Endothelial cell (in vitro differentiated cells): ENCODE results near the gene PARD6A. TPM values are rescaled to one million over a fixed set of nuclear protein-coding genes. Genes with fewer than 3 reads are reported as not detected.

Experiments used
- DNase-seq: peaks from one replicate; pipeline ENCODE4 v3.0.0; 2021; ENCODE audit warnings: low spot score
- H3K27ac Mint-ChIP-seq: one replicate; pipeline ENCODE4 v1.8.0; 2021; ENCODE audit warnings: mixed read lengths, inconsistent platforms; ENCODE audit not compliant: unreplicated experiment
- H3K27me3 Mint-ChIP-seq: one replicate; pipeline ENCODE4 v1.8.0; 2021; ENCODE audit warnings: mild to moderate bottlenecking, moderate library complexity, mixed read lengths, inconsistent platforms; ENCODE audit not compliant: unreplicated experiment
- H3K36me3 Mint-ChIP-seq: one replicate; pipeline ENCODE4 v1.8.0; 2021; ENCODE audit warnings: mild to moderate bottlenecking, low read depth, mixed read lengths, inconsistent platforms; ENCODE audit not compliant: unreplicated experiment
- H3K4me1 Mint-ChIP-seq: one replicate; pipeline ENCODE4 v1.8.0; 2021; ENCODE audit warnings: mild to moderate bottlenecking, mixed read lengths, inconsistent platforms; ENCODE audit not compliant: unreplicated experiment
- H3K4me3 Mint-ChIP-seq: one replicate; pipeline ENCODE4 v1.8.0; 2021; ENCODE audit warnings: mild to moderate bottlenecking, mixed read lengths, inconsistent platforms; ENCODE audit not compliant: unreplicated experiment
- H3K9me3 Mint-ChIP-seq: one replicate; pipeline ENCODE4 v1.8.0; 2021; ENCODE audit warnings: mixed read lengths, inconsistent platforms; ENCODE audit not compliant: unreplicated experiment
- CTCF ChIP-seq: fragments of 200-600 bp; sonication (generic); IDR thresholded peaks from one replicate; pipeline ENCODE4 v1.5.0; 2021; ENCODE audit warnings: antibody characterized with exemption; ENCODE audit not compliant: unreplicated experiment
- total RNA-seq: library from RNA; stranded (reverse); fragmentation: NEBNext Ultra II Directional; extraction: Animal tissue kit (Norgen Biotek cat#: 25700); gene quantifications from one replicate; pipeline ENCODE4 v1.2.1, GENCODE V29; 2021; ENCODE audit not compliant: unreplicated experiment

Gene PARD6A
- total RNA-seq, 1 donor from 2014 or later, result 1.2 TPM

- DNase-seq, result no peak
- Mint-ChIP-seq H3K9me3 (no peaks in the 10 kb centered on the region), H3K4me1 (peaks cover 8% of the 10 kb centered on the region), H3K4me3 (no peak overlapping the region), H3K27me3 (peaks cover 20% of the 10 kb centered on the region), H3K36me3 (peaks cover 7% of the 10 kb centered on the region), H3K27ac (peak overlapping the region; percentile 52)
- no peak for TF ChIP-seq CTCF
Measured at GRCh38 chr16:67661886-67662652, 1.3 kb downstream of the PARD6A start.

- DNase-seq, result no peak
- Mint-ChIP-seq H3K4me1 (peaks cover 8% of the 10 kb centered on the region), H3K27me3 (peaks cover 21% of the 10 kb centered on the region), H3K9me3 (no peaks in the 10 kb centered on the region), H3K36me3 (peaks cover 7% of the 10 kb centered on the region), H3K27ac (no peak overlapping the region), H3K4me3 (no peak overlapping the region)
- TF ChIP-seq CTCF, result no peak
Measured at GRCh38 chr16:67662653-67663010, 1.9 kb downstream of the PARD6A start.

- Mint-ChIP-seq H3K36me3 (peaks cover 7% of the 10 kb centered on the region), H3K27me3 (peaks cover 21% of the 10 kb centered on the region), H3K4me3 (no peak overlapping the region), H3K4me1 (peaks cover 8% of the 10 kb centered on the region), H3K9me3 (no peaks in the 10 kb centered on the region), H3K27ac (no peak overlapping the region)
- peak; percentile 71 for DNase-seq
- TF ChIP-seq CTCF, result peak; percentile 49
Measured at GRCh38 chr16:67663151-67663876, 2.6 kb downstream of the PARD6A start.

GRCh38 chr16:67663877-67664222 lies 3.1 kb downstream of the PARD6A start:
- Mint-ChIP-seq H3K4me3 (peak overlapping the region; percentile 79), H3K9me3 (no peaks in the 10 kb centered on the region), H3K27ac (no peak overlapping the region), H3K36me3 (peaks cover 11% of the 10 kb centered on the region), H3K27me3 (peaks cover 21% of the 10 kb centered on the region), H3K4me1 (peaks cover 8% of the 10 kb centered on the region)
- TF ChIP-seq CTCF, result no peak
- no peak for DNase-seq

GRCh38 chr16:67664258-67664657 lies 3.5 kb downstream of the PARD6A start:
- H3K4me1 Mint-ChIP-seq, result peaks cover 8% of the 10 kb centered on the region
- H3K9me3 Mint-ChIP-seq, result no peaks in the 10 kb centered on the region
- no peak overlapping the region for H3K27ac Mint-ChIP-seq
- peaks cover 11% of the 10 kb centered on the region for H3K36me3 Mint-ChIP-seq
- H3K4me3 Mint-ChIP-seq, result peak overlapping the region; percentile 79
- TF ChIP-seq CTCF, result no peak
- H3K27me3 Mint-ChIP-seq, result peaks cover 18% of the 10 kb centered on the region
- DNase-seq, result no peak
